Measurements from ENCODE around the gene FBXL19.

DNA sequence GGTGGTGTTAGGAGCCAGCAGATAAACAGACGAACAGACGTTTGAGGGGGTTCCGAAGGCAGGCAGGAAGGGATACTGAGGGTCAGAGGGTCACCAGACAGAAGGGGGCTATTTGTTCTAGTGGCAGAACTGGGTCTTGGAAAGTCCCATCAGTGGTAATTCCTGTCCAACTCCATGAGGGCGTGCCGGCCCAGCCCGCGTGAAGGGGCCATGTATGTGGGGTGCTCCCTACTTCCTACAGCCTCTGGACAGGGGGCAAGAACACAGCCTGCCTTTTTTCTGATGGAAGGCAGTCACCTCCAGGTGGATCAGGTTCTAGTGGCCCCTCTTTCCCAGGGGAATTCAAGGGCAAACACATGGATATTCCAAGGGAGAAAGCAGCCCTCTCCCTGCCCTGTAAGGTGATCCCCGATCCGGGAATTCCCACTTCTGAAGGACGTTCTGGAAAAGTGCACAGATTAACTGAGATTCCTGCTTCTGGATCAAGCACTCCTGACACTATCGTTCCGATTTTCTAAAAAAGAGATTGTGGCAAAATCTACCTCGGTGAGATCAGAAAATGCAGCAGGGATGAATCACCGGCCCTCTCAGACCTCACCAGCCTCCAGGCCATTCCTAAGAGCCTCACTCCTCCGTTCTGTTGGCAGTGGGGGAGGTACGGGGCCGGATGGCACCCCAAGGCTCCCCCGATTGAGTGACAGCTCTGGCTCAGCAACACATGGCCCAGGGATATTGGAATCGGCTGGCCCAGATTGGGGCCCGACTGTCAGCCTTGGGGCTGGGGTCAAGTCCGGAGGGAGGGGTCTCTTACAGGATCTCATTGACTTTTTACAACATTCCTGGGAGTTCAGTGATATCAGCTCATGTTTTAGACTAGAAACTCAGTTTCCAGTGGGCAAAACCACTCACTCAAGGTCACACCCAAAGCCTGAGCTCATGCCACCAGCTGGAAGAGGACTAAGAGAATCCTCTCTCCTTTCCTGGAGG, 74.6 kb downstream of the FBXL19 start:
- TF ChIP-seq, protein P1, sequence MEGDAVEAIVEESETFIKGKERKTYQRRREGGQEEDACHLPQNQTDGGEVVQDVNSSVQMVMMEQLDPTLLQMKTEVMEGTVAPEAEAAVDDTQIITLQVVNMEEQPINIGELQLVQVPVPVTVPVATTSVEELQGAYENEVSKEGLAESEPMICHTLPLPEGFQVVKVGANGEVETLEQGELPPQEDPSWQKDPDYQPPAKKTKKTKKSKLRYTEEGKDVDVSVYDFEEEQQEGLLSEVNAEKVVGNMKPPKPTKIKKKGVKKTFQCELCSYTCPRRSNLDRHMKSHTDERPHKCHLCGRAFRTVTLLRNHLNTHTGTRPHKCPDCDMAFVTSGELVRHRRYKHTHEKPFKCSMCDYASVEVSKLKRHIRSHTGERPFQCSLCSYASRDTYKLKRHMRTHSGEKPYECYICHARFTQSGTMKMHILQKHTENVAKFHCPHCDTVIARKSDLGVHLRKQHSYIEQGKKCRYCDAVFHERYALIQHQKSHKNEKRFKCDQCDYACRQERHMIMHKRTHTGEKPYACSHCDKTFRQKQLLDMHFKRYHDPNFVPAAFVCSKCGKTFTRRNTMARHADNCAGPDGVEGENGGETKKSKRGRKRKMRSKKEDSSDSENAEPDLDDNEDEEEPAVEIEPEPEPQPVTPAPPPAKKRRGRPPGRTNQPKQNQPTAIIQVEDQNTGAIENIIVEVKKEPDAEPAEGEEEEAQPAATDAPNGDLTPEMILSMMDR (IDR thresholded peaks at IDR 0.05): no peak
- TF ChIP-seq, protein P2, sequence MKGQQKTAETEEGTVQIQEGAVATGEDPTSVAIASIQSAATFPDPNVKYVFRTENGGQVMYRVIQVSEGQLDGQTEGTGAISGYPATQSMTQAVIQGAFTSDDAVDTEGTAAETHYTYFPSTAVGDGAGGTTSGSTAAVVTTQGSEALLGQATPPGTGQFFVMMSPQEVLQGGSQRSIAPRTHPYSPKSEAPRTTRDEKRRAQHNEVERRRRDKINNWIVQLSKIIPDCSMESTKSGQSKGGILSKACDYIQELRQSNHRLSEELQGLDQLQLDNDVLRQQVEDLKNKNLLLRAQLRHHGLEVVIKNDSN (IDR thresholded peaks at IDR 0.05; ENCODE audit: borderline replicate concordance, low read depth): no peak; the same call in 1 of the 2 replicates
- TF ChIP-seq RAD21 (IDR thresholded peaks at IDR 0.05; ENCODE audit: low read length): no peak
- TF ChIP-seq FOXM1 (IDR thresholded peaks at IDR 0.05; ENCODE audit: low read depth): no peak
- no peak for TF ChIP-seq TAF1 (IDR thresholded peaks at IDR 0.05; ENCODE audit: borderline replicate concordance, low read depth, low read length)
